ENCODE measurements around the gene L1TD1. TPM values are rescaled to one million over a fixed set of nuclear protein-coding genes. Genes with fewer than 3 reads are reported as not detected.

Gene L1TD1
- total RNA-seq, 4 donors from 2014 or later, result not detected

GRCh38 chr1:62187548-62187947 is 7.1 kb upstream of the L1TD1 start:
- Histone ChIP-seq H3K27me3 (no peaks in the 10 kb centered on the region), H3K4me1 (no peaks in the 10 kb centered on the region), H3K27ac (no peak overlapping the region), H3K9me3 (no peaks in the 10 kb centered on the region), H3K4me3 (no peak overlapping the region), H3K36me3 (no peaks in the 10 kb centered on the region)
- TF ChIP-seq POLR2A (IDR thresholded peaks at IDR 0.05) (no peak), CTCF (IDR thresholded peaks at IDR 0.05 in 4 of 5, conservative IDR thresholded peaks at IDR 0.05 in 1 of 5) (no peak)
- DNase-seq (no peak), ATAC-seq (no peak)
- intact Hi-C loops (cut with DNase I; ENCODE audit: low total_unique reads) (no loop called here), in situ Hi-C loops (cut with MboI; ENCODE audit: low sequenced_read_pairs in 4 of 4) (loop anchor here in 2 of 4 donors (25.0 kb wide), 1 partner anchor 550 kb away; no protein-coding TSS in a partner anchor)

- Histone ChIP-seq H3K9me3 (no peaks in the 10 kb centered on the region), H3K36me3 (no peaks in the 10 kb centered on the region), H3K4me3 (no peak overlapping the region), H3K27ac (no peak overlapping the region), H3K4me1 (no peaks in the 10 kb centered on the region), H3K27me3 (no peaks in the 10 kb centered on the region)
- TF ChIP-seq POLR2A (IDR thresholded peaks at IDR 0.05) (no peak), CTCF (IDR thresholded peaks at IDR 0.05 in 4 of 5, conservative IDR thresholded peaks at IDR 0.05 in 1 of 5) (no peak)
- no peak for DNase-seq
- intact Hi-C loops (cut with DNase I; ENCODE audit: low total_unique reads), result no loop called here
- in situ Hi-C loops (cut with MboI; ENCODE audit: low sequenced_read_pairs in 4 of 4), result loop anchor here in 2 of 4 donors (25.0 kb wide), 1 partner anchor 549 kb away; no protein-coding TSS in a partner anchor
- ATAC-seq, result no peak
These were observed 6.5 kb upstream of the L1TD1 start for GRCh38 chr1:62188111-62188510.

- TF ChIP-seq CTCF (IDR thresholded peaks at IDR 0.05 in 4 of 5, conservative IDR thresholded peaks at IDR 0.05 in 1 of 5) (no peak), POLR2A (IDR thresholded peaks at IDR 0.05) (no peak)
- intact Hi-C loops (cut with DNase I; ENCODE audit: low total_unique reads), result no loop called here
- H3K36me3 ChIP-seq, result no peaks in the 10 kb centered on the region
- DNase-seq (no peak), ATAC-seq (no peak)
- H3K4me1 ChIP-seq, result no peaks in the 10 kb centered on the region
- H3K9me3 ChIP-seq, result no peaks in the 10 kb centered on the region
- peaks cover 16 to 29% (median 20%) of the 10 kb centered on the region in 3 donors for H3K27me3 ChIP-seq
- in situ Hi-C loops (cut with MboI; ENCODE audit: low sequenced_read_pairs in 4 of 4), result loop anchor here in 2 of 4 donors (25.0 kb wide), 1 partner anchor 541 kb away; no protein-coding TSS in a partner anchor
- H3K4me3 ChIP-seq, result no peak overlapping the region
- H3K27ac ChIP-seq, result no peak overlapping the region
These were observed 1.5 kb downstream of the L1TD1 start for GRCh38 chr1:62196086-62196690.

GRCh38 chr1:62198069-62198780 is 3.6 kb downstream of the L1TD1 start:
- H3K27ac ChIP-seq, result no peak overlapping the region
- H3K36me3 ChIP-seq, result no peaks in the 10 kb centered on the region
- H3K27me3 ChIP-seq, result peaks cover 16 to 29% (median 20%) of the 10 kb centered on the region in 3 donors
- DNase-seq, result no peak
- no peaks in the 10 kb centered on the region for H3K9me3 ChIP-seq
- in situ Hi-C loops (cut with MboI; ENCODE audit: low sequenced_read_pairs in 4 of 4), result loop anchor here in 2 of 4 donors (25.0 kb wide), 1 partner anchor 539 kb away; no protein-coding TSS in a partner anchor
- no peaks in the 10 kb centered on the region for H3K4me1 ChIP-seq
- ATAC-seq, result no peak
- intact Hi-C loops (cut with DNase I; ENCODE audit: low total_unique reads), result no loop called here
- no peak overlapping the region for H3K4me3 ChIP-seq
- TF ChIP-seq POLR2A (IDR thresholded peaks at IDR 0.05), result no peak
- no peak for TF ChIP-seq CTCF (IDR thresholded peaks at IDR 0.05 in 4 of 5, conservative IDR thresholded peaks at IDR 0.05 in 1 of 5)
